Esophagus squamous epithelium (tissue), 5 donors: ENCODE measurements around the gene USP19. TPM values are rescaled to one million over a fixed set of nuclear protein-coding genes. Genes with fewer than 3 reads are reported as not detected.
A peak's percentile ranks its signal among the peaks of the same experiment; 100 is the strongest.

Experiments used
- DNase-seq: peaks from one replicate; lab custom pipeline; 2025; lab: John Stamatoyannopoulos, UW
- H3K27ac ChIP-seq, 4 donors: fragments of 200-600 bp; sonication (generic); one replicate each; pipeline ENCODE4 v1.5.1; 2016 to 2019; ENCODE audit warnings: mild to moderate bottlenecking in 1 of 4
- H3K27me3 ChIP-seq, 4 donors: fragments of 200-600 bp; sonication (generic); 1 replicate in 3 of 4; 2 replicates in 1 of 4; pipeline versions ENCODE4 v1.5.1 to v1.6.0; 2017 to 2021; ENCODE audit warnings: antibody characterized with exemption in 1 of 4
- H3K36me3 ChIP-seq, 3 donors: fragments of 200-600 bp; sonication (generic); one replicate each; pipeline ENCODE4 v1.5.1; 2016 to 2019
- H3K4me1 ChIP-seq, 3 donors: fragments of 200-600 bp; sonication (generic); one replicate each; pipeline ENCODE4 v1.5.1; 2017 to 2019
- H3K4me3 ChIP-seq, 4 donors: fragments of 200-600 bp; sonication (generic); 1 replicate in 3 of 4; 2 replicates in 1 of 4; pipeline ENCODE4 v1.5.1; 2016 to 2019; ENCODE audit warnings: mild to moderate bottlenecking in 2 of 4, moderate library complexity in 1 of 4
- H3K9me3 ChIP-seq, 3 donors: fragments of 200-600 bp; sonication (generic); one replicate each; pipeline ENCODE4 v1.5.1; 2016 to 2019
- CTCF ChIP-seq, 6 experiments: fragments of 450-650 bp in 4 of 6; fragments of 200-600 bp in 2 of 6; sonication (generic) in 2 of 6; IDR thresholded peaks; one replicate each; pipeline ENCODE4 v1.5.1; 2016 to 2019; ENCODE audit warnings: antibody characterized with exemption in 6 of 6, mild to moderate bottlenecking in 4 of 6, moderate library complexity in 4 of 6
- POLR2A ChIP-seq, 4 donors: fragments of 450-650 bp; IDR thresholded peaks; one replicate each; pipeline ENCODE4 v1.6.1; 2017; ENCODE audit warnings: antibody characterized with exemption in 4 of 4, mild to moderate bottlenecking in 4 of 4, moderate library complexity in 3 of 4
- WGBS, 2 donors: methylation state at CpG; one replicate each; pipeline ENCODE4 v1.1.5; 2018; 5-methylcytosine and 5-hydroxymethylcytosine counted together
- intact Hi-C: fragments of 100-400 bp; cut with DNase I; formaldehyde crosslinking; loops from one replicate; pipeline ENCODE4 v1.15.0; 2022
- total RNA-seq, 4 donors: library from RNA; depleted of rRNA; stranded (reverse); fragments of >200 nt; gene quantifications; one replicate each; pipeline ENCODE4 v1.1.0, GENCODE V29; 2016
- donor health status: DM: yes; HTN: yes; CAD: no.

Gene USP19
- total RNA-seq, 4 donors from 2014 or later, result 37.8 to 52.3 (median 40.7) TPM

GRCh38 chr3:49093853-49094767 lies 26.5 kb downstream of the USP19 start, which contains the start of gene QRICH1:
TSS of gene QRICH1 (minus strand) at chr3:49094071. CDS start at chr3:49077017, 17,054 bp downstream.
- TF ChIP-seq CTCF (IDR thresholded peaks at IDR 0.05), result peak; percentile 24 to 57 (median 42)
- TF ChIP-seq POLR2A (IDR thresholded peaks at IDR 0.05), result peak in 3 of 4 donors; percentile 62 to 87 (median 64)
- Histone ChIP-seq H3K36me3 (peaks cover 12 to 60% (median 16%) of the 10 kb centered on the region in 3 donors), H3K4me1 (peaks cover 8 to 57% (median 36%) of the 10 kb centered on the region in 3 donors), H3K27ac (peak within 1 kb of the TSS; percentile 92 to 99 (median 98)), H3K9me3 (no peaks in the 10 kb centered on the region), H3K27me3 (no peaks in the 10 kb centered on the region), H3K4me3 (peak within 1 kb of the TSS; percentile 72 to 96 (median 85))
- DNase-seq, result peak; percentile 97
- intact Hi-C loops, result loop anchor here (10.0 kb wide), 1 partner anchor 69 kb away; the partner anchor contains the start of genes IMPDH2 and NDUFAF3
- 1 to 5% methylated on average over 6 to 17 of the region's 65 CpGs for WGBS, 2 donors

- Histone ChIP-seq H3K36me3 (peaks cover 2 to 57% (median 7%) of the 10 kb centered on the region in 3 donors), H3K27me3 (no peaks in the 10 kb centered on the region), H3K4me3 (peak overlapping the region; percentile 72 to 96 (median 85)), H3K27ac (peak overlapping the region; percentile 92 to 99 (median 98)), H3K9me3 (no peaks in the 10 kb centered on the region), H3K4me1 (peaks cover 8 to 62% (median 42%) of the 10 kb centered on the region in 3 donors)
- WGBS, 2 donors, result 0 to 1% methylated on average over 14 to 19 of the region's 86 CpGs
- intact Hi-C loops, result loop anchor here (10.0 kb wide), 1 partner anchor 68 kb away; the partner anchor contains the start of genes IMPDH2 and NDUFAF3
- TF ChIP-seq POLR2A (IDR thresholded peaks at IDR 0.05) (no peak), CTCF (IDR thresholded peaks at IDR 0.05) (peak in 1 of 6 experiments; percentile 4)
- no peak for DNase-seq
Observed at GRCh38 chr3:49092938-49093852, 27.4 kb downstream of the USP19 start.

- no peak for DNase-seq
- Histone ChIP-seq H3K27me3 (no peaks in the 10 kb centered on the region), H3K27ac (peak overlapping the region in 3 of 4 donors; percentile 59 to 77 (median 71)), H3K4me1 (peaks cover 7 to 51% (median 14%) of the 10 kb centered on the region in 3 donors), H3K36me3 (peaks cover 4 to 30% (median 9%) of the 10 kb centered on the region in 3 donors), H3K4me3 (no peak overlapping the region), H3K9me3 (no peaks in the 10 kb centered on the region)
- no peak for TF ChIP-seq POLR2A (IDR thresholded peaks at IDR 0.05)
- TF ChIP-seq CTCF (IDR thresholded peaks at IDR 0.05), result no peak
- intact Hi-C loops, result no loop called here
- 58 to 60% methylated on average over 8 of the region's 8 CpGs for WGBS, 2 donors
Observed at GRCh38 chr3:49081429-49081828, 39.2 kb downstream of the USP19 start.

- intact Hi-C loops, result no loop called here
- Histone ChIP-seq H3K27me3 (no peaks in the 10 kb centered on the region), H3K36me3 (peaks cover 13 to 48% (median 29%) of the 10 kb centered on the region in 3 donors), H3K4me1 (peaks cover 7 to 32% (median 10%) of the 10 kb centered on the region in 3 donors), H3K27ac (no peak overlapping the region), H3K4me3 (no peak overlapping the region), H3K9me3 (no peaks in the 10 kb centered on the region)
- TF ChIP-seq POLR2A (IDR thresholded peaks at IDR 0.05) (no peak), CTCF (IDR thresholded peaks at IDR 0.05) (no peak)
- 93% methylated on average over 2 of the region's 2 CpGs for WGBS, 2 donors
- no peak for DNase-seq
Observed at GRCh38 chr3:49079270-49079669, 41.4 kb downstream of the USP19 start.
